GM19328 (cell line): ENCODE data around the gene CNTNAP2.

ENCODE experiments used
- ATAC-seq: cut with Tn5 transposase; IDR thresholded peaks from one replicate; pipeline ENCODE4 v1.9.1; 2021; ENCODE audit warnings: mild to moderate bottlenecking, moderate library complexity; ENCODE audit not compliant: unreplicated experiment

CNTNAP2 gene

DNA sequence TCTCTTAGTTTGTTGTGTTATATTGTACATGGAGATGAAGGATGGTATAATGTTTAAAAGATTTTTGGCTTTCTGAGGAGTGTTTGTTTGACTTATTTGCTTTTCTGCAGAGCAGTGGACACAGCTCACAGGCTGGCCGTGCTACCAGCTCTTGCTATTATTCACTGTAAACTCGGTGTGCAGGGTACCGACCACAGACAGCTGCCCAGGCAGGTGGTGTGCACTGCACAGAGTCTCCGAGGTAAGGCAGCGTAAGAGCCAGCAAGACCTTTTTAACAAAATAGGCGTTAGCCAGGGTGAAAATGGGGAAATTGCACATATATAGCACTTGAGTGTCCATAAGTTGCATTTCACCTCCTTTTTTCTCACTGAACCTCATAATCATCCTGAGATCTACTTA lies 438.0 kb downstream of the CNTNAP2 start:
- ATAC-seq = no peak

DNA sequence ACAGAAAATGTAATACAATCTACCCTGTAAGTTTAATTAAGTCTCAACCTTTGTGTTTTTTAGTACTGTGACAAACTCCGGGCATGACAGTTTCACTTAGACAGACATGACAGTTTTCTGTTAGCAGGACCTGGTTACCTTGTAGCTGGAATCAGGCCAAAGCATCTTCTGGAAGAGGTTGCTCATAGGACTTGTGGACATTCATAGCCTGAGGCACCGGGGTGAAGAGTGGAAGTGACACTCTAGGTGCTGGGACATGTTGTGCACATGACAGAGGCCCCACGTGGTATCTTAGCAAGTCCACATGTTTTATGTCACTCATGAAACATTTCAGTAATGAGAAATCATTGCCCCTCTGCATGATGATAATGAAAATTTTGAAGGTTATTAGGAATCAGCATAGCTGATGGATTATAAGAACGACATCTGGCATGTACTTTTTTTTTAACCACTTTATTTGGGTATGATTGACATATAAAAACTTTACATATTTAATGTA lies 441.4 kb downstream of the CNTNAP2 start:
- no peak for ATAC-seq

DNA sequence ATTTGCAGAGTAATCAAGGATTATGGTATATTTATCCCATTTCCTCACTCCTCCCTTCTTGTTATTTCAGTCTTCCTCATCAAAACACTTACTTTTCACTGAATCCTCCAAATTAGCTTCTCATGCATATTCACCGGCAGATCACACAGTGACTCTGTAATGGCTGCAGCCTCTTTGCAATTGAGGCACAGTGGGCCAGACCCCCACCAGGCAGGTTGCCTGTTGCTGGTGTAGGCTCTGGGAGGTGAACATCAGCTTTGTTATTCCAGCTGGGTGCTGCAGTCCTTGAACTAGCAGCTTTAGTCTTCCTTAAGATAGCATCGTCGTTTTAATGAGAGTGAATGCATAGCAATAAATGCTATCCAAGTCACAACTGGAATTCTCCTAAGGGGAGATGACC lies 449.3 kb downstream of the CNTNAP2 start:
- no peak for ATAC-seq

DNA sequence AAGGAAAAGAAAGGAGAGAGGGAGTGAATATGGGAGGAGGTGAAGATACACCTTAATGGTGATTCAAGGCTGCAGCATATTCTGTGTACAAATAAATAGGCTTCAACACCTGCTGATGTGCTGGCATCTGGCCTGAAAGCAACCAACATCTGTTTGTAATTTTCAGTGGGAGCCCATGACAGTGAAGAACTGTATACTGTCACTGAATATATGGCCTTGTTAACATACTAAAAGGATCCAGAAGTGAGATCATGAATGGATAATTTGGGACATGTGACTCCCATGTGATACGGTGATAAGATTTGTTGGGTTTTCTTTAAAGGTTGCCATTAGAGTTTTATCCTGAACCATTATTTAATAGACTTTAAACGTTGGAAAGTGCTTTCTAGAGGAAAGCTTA lies 459.3 kb downstream of the CNTNAP2 start:
- ATAC-seq = no peak

DNA sequence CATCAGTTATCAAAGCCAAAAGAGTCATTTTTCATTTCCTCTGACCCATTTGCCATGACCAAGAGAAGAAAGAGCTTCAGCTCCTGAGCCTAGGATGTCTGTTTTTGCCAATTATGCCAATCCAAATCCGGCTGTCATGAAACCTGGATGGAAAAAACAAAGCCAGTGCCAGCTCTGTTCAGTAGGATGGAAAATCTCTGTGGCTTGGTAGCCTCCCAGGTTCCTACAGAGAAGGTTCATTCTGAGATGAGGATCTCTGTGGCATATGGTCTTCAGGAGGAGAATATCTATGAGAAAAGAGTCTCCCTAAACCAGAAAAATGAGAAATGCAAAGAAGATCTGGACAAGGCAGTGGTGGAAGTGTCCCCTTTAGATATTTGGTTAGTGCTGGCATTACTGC lies 475.4 kb downstream of the CNTNAP2 start:
- ATAC-seq = no peak

DNA sequence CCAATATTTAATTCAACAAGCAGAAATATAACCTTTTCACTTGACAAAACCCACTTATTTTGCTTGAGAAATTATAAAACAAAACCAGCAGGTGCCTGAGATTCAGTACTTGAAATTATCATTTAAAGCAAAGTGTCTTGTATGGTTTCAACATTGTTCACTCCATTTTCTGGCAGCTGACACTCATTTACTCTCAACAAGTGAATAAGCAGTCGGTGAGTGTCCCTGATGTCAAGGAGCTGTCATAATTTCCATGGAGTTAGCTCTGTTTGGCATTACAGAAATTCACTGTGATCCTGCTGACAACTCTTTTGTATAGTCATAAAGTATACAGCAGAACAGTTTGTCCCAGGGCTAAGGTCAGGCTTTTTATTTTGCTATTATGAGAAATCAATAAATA lies 490.0 kb downstream of the CNTNAP2 start:
- ATAC-seq = no peak

DNA sequence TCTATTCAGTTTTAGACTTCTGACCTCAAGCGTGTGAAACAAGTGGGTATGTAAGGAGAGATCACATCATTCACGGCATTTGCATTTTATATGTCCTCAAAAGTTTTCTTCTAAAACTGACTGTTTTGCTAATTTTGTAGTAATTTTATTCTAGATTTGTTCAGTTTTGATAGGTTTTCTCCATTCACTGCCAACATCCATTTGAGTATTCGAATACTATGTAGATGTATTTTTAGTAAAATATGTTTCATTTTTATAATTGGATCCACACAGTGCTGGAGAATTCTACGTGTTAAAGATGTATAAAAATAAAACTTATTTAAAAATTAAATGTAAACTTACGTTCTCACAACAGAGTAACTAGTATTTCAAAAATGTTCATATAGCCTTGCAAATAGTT lies 503.0 kb downstream of the CNTNAP2 start:
- no peak for ATAC-seq

DNA sequence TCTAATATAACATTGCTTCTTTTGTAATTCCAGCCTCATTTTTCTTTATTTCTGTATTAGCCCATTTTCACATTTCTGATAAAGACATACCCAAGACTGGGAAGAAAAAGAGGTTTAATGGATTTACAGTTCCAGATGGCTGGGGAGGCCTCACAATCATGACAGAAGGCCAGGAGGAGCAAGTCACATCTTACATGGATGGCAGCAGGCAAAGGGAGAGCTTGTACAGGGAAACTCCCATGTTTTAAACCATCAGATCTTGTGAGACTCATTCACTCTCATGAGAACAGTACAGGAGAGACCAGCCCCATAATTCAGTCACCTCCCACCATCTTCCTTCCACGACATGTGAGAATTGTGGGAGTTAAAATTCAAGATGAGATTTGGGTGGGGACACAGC lies 510.3 kb downstream of the CNTNAP2 start:
- no peak for ATAC-seq

DNA sequence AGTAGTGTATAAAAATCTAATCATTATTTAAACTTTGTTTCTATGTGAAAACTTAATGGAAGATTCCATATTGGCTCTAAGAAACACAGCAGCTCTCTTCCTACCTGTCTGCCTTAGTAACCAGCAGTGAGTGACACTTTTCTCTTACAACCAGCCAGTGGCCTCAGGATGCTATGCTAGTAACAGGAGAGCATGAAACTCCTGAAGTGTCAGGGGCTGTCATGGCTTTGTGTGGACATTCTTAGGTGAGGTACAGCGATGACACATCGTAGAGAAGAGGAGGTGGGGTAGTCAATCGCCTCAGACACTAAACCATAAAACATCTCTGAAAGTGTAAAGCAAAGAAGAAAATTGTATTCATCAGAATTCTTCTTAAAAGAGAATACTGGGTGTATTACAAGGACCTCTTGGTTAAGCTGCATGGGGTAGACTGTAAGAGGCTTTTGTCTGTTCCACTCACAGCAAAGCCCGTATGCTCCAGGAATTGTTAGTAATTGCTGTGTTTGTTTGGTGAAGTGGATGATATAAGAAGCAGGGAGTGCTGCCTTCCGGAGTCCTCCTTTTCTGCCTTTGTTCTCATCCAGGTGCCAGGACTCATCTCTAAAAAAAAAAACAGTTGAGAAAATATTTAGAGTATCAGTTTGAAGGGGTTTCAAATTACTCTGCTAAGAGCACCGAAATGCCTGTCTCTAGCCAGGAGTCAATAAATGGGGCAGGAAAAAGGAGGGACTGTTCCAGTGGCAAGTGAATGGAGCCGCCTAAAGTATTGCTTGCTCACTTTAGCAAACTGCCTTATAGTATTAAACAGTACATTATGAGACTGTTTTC lies 518.8 kb downstream of the CNTNAP2 start:
- no peak for ATAC-seq

DNA sequence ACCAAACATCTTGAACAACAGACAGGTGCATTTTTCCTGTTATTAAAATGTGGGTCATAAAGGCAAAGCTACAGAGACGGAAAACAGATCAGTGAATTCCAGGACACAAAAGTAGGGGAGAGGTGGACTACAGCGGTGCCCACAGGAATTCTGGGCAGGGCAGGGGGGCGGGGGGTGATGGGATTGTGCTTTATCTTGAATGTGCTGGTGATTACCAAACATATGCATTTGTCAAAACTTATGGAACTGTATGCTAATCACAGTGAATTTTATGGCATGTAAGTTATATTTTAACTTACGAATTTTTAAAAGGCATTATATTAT lies 519.4 kb downstream of the CNTNAP2 start:
- no peak for ATAC-seq

DNA sequence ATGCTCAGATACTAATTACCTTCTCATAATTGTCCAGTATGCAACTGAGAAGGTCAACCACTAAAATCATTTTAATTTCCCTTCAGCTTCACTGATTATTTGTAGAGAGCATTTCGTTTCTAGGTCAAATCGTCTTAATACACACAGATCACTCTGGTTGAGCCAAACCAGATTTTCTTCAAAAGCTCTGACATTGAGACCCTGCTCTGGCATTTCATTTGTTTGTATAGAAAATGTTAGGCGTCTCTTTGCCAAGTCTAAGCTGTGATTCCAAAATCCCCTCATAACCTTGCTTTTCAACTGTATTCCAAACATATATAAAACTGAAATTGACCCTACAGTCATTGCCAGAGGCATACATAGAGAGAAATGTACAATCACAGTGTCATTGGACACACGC lies 520.0 kb downstream of the CNTNAP2 start:
- ATAC-seq = no peak

DNA sequence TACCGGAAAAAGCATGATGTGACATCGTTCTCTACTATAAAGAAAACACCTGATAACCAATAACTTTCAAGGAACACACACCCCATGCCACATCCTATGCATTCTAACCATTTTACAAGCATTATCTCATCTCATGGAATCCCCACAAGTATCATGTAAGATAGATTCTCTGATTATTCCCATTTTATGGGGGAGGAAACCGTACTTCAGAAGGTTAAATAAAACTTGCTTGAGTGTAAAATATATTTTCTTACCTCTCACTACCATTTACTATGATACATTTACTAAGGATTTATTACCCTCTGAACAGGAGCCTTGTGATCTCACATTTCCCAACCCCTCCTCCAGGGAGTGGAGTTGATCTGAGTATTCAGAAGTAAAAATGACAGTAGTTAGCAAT lies 522.7 kb downstream of the CNTNAP2 start:
- ATAC-seq = no peak

DNA sequence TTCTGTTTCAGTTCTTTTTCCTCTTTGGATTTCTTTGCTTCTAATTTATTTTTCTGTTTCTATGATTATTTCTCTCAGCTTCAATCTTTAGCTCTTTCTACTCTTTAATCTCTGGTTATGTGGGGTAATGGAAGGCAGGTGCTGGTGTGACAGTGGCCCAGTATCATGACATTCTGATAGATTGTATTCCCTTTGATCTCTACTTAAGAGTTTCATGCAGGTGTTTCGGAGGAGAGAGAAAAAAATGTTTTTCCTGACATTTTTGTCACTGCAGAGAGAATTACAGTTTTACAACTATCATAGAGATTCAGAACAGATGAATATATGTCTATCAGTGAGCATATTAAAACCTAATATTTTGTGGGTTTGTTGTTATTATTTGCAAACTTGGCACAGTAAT lies 524.9 kb downstream of the CNTNAP2 start:
- ATAC-seq = no peak

DNA sequence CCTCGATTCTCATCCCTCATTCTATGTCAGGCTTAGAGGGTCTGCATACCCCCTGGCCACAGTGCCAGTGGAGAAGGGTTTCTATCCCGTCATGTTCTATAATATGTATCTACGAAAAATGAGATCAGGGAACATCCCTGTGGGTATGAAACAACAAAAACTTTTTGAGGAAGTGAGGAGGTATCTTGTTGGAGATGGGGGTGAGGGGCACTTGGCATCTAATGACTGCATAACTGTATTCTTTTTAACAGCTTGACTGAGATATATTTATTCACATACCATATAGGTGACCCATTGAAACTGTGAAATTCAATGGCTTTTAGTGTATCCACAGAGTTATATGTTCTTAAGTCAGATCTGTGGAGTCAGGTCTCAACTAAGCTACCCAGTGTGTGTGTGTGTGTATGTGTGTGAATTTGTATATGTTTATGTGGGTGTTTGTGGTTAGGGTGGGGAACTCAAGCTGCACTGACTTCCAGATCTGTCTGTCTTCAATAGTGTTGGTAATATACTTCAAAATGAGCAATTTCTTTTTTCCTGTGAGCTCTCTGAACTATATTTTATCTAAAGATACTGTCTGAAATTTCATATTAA lies 528.9 kb downstream of the CNTNAP2 start:
- no peak for ATAC-seq

DNA sequence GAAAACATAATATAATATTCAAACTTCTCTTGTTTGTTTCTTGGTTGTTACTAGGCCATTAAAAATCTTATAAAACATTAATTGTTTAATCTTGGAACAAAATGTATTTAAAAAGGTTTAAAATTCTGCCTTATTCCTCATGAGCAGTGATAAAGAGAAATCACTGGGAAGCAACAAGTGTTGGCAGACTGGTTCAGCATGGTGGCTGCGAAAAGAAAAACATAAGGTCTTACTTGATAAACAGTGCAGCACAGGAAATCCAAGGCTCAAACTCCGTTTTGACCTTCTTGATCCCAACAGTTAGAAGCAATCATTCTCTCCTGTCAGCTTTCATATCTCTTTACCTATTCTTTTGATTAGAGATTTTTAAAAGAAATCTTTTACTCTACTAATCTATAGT lies 530.8 kb downstream of the CNTNAP2 start:
- ATAC-seq = no peak

DNA sequence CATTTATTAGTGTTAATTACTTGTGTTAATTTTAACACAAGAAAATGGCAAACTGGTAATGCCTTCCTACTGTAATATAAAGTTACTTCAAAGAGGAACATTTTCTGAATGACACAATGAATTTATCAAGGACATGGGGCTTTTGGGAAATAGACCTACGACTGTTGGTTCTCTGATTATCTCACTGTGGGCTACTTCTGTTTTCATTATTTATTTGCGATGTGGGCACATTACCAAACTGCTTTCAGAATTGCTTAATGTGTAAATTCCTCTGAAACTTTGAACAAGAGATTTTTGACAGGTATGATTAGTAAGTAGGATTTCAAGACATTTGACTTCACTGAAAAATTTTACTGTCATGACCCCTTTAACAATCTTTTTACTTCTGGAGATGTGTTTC lies 535.6 kb downstream of the CNTNAP2 start:
- ATAC-seq = no peak

DNA sequence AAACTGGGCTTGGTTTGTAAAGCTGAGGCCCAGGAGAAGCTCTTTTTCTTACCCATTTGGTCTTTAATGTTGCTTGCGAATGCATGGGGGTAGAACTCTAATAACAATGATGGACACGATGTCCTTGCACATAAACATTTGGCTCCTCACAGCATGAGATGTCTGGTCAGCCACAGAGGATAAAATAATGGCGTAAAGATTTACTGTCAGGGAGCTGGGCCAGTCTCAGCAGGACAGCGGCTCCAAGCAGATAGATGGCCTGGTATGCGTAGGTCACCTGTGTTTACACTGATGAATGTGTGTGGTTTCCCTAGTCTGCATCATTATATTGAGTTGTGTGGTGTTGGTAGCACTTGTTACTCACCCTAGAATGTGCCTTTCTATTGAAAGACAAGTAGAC lies 537.4 kb downstream of the CNTNAP2 start:
- ATAC-seq = no peak

DNA sequence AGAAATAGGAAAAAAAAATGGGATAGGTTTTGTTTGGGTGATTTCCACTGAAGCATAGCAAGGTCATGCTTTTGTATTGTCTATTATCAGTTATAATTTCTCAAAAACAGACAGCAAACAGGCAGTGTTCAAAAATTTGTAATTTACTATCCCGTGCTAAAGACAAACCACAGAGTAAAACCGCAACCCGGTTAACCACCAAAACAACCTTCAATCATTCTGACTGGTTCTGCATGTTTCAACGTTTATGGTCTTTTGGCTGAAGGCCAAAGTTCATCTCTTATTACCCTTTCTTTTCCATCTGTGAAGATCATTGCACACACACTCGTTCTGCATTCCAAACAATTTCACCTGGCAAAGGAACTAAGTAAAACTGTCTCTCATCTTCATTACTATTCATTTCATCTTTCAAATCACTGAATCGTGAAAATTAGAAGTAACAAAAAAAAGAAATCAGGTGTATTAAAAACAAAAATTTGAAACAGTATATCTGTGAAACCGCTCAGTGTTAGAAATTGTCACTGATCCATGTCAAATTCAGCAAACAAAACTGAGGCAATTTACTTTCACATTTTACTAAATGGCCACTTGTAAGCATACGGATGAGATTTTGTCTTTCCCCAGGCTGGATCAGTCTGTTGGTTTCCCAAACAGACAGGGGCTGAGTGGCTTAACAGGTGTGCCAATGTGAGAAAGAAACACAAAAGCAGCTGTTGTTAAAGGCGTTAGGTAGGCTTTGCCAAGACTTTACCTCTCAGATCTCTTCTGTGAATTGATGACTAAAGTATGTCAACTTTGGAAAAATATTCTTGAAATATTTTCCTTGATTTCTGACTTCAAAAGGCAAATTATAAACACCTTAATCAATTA lies 539.6 kb downstream of the CNTNAP2 start:
- ATAC-seq = no peak

DNA sequence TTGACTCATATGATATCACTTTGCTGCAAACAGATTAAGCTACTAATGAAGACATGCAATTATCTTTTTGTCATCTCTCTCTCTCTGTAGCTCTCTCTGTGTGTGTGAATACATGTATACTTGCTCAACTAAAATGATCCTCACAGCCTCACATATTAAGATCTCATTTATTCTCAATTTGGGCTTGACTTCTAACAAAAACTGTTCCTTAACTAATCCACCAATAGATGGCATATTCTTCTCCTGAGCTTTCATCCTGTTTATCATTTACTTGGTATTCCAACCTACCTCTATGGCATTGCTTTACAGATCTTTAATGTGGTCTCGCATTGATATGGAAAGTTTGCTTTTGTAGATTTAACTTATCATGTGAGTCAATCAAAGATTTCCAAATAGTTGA lies 540.4 kb downstream of the CNTNAP2 start:
- ATAC-seq = no peak

DNA sequence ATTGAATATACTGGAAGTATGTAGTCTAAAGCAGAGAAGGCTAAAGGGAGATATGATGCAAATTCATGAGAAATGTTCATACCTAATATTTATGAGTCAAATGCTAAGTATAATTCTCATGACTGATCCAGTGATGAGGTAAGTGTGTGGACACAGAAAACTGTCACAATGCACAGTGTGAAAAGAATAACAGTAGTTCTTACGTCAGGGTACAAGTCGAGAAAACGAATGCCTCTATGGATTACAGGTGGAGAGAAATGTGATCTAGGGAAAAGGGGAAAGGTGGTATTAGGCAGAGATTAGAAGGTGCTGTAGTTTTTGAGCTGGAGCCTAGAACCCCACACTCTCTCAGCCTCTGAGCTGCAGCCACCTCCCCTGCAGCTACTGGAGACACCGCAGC lies 542.0 kb downstream of the CNTNAP2 start:
- ATAC-seq = no peak

DNA sequence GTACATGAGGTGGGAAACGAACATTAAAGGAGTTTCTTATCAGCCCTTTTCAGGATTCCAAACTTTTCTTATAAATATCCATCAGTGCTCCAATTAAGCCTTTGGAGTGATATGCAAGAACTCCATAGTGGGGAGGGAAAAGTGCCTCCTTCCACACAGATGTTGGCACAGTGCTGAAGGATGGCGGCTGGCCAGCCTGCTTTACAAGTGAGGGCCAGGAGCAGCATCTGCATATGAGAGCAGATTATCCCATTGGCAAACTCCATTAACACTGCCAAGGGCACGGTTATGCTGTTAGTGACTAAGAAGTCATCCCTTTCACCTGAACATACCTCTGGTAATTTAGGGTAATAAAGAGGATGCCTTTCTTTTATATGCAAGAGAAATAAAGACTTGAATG lies 543.1 kb downstream of the CNTNAP2 start:
- ATAC-seq = no peak

DNA sequence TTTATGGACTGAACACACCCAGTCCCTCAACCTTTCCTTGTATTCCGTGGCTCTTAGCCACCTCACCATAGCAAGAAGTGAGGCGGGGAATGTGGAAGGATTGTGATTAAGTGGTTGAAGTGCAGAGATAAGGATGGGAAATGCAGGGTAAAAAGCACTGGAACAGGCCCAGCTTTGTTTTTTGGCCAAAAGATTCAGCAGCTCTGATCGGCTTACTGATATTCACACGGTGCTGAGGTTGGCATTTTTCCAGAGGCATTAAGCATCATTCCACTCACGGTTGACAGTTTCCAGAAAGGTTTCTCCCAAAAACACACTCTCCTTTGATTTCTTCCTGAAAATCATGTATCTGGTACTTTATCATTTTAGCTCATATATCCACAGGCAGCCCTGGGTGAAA lies 544.2 kb downstream of the CNTNAP2 start:
- no peak for ATAC-seq
